Thoracic aorta (tissue), 2 donors: ENCODE measurements around the gene FTSJ1. TPM values are rescaled to one million over a fixed set of nuclear protein-coding genes. Genes with fewer than 3 reads are reported as not detected.

Source experiments
- ATAC-seq: fragments of 150-250 bp; one replicate; pipeline ENCODE4 v1.8.0; 2017; ENCODE audit warnings: low read depth; ENCODE audit not compliant: insufficient number of reproducible peaks, low FRiP score
- DNase-seq: peaks from one replicate; pipeline ENCODE4 v3.0.0-alpha.2; 2020; ENCODE audit warnings: low spot score
- H3K27ac ChIP-seq, 2 donors: fragments of 200-600 bp; sonication (generic); 1 replicate in 1 of 2; 2 replicates in 1 of 2; pipeline ENCODE4 v1.5.1; 2016; ENCODE audit warnings: mild to moderate bottlenecking in 2 of 2, moderate library complexity in 2 of 2
- H3K27me3 ChIP-seq: fragments of 200-600 bp; sonication (generic); replicated peaks from 2 replicates; pipeline ENCODE4 v1.6.0; 2016; ENCODE audit warnings: mild to moderate bottlenecking; ENCODE audit not compliant: insufficient read depth
- H3K36me3 ChIP-seq: fragments of 200-600 bp; sonication (generic); one replicate; pipeline ENCODE4 v1.5.1; 2016
- H3K4me1 ChIP-seq, 2 donors: fragments of 200-600 bp; sonication (generic); 1 replicate in 1 of 2; 2 replicates in 1 of 2; pipeline versions ENCODE4 v1.5.1 to v1.6.0; 2016; ENCODE audit warnings: low read depth in 2 of 2, mild to moderate bottlenecking in 1 of 2; ENCODE audit not compliant: control insufficient read depth in 1 of 2
- H3K4me3 ChIP-seq: fragments of 200-600 bp; sonication (generic); 2 replicates; pipeline ENCODE4 v1.5.1; 2016; ENCODE audit warnings: mild to moderate bottlenecking
- H3K9me3 ChIP-seq: fragments of 200-600 bp; sonication (generic); 2 replicates; pipeline ENCODE4 v1.5.1; 2016
- total RNA-seq, 2 donors: library from RNA; depleted of rRNA; stranded (reverse); fragments of >200 nt; gene quantifications; one replicate each; pipeline versions ENCODE4 v1.1.0 to v1.2.3, GENCODE V29; 2016
- TF ChIP-seq, protein P1 (sequence below): fragments of 200-600 bp; sonication (generic); IDR thresholded peaks from one replicate; pipeline ENCODE4 v1.5.1; 2019; ENCODE audit warnings: antibody characterized with exemption

The FTSJ1 gene
- total RNA-seq, 2 donors from 2014 or later: 44.7 to 61.0 TPM

DNA sequence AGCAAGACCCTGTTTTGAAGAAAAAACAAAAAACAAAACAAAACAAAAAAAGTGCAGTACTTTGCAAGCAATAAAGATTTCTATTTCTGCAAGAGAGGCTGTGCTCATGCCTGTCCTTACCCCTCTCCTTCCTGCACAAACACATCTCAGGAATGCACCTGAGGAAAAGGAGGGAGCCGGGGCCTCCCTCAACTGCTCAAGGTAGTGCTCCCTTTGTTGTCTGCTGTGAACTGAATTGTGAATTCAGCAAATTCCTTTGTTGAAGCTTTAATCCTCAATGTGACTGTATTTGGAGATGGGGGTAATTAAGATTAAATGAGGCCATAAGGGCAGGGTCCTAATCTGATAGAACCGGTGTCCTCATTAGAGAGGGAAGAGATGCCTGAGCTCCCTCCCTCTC lies 13.9 kb downstream of the FTSJ1 start:
- Histone ChIP-seq H3K4me1 (no peaks in the 10 kb centered on the region), H3K4me3 (no peak overlapping the region), H3K9me3 (no peaks in the 10 kb centered on the region), H3K36me3 (no peaks in the 10 kb centered on the region), H3K27me3 (no peaks in the 10 kb centered on the region), H3K27ac (no peak overlapping the region)
- no peak for DNase-seq
- TF ChIP-seq, protein P1, sequence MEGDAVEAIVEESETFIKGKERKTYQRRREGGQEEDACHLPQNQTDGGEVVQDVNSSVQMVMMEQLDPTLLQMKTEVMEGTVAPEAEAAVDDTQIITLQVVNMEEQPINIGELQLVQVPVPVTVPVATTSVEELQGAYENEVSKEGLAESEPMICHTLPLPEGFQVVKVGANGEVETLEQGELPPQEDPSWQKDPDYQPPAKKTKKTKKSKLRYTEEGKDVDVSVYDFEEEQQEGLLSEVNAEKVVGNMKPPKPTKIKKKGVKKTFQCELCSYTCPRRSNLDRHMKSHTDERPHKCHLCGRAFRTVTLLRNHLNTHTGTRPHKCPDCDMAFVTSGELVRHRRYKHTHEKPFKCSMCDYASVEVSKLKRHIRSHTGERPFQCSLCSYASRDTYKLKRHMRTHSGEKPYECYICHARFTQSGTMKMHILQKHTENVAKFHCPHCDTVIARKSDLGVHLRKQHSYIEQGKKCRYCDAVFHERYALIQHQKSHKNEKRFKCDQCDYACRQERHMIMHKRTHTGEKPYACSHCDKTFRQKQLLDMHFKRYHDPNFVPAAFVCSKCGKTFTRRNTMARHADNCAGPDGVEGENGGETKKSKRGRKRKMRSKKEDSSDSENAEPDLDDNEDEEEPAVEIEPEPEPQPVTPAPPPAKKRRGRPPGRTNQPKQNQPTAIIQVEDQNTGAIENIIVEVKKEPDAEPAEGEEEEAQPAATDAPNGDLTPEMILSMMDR: no peak
- ATAC-seq: no peak

DNA sequence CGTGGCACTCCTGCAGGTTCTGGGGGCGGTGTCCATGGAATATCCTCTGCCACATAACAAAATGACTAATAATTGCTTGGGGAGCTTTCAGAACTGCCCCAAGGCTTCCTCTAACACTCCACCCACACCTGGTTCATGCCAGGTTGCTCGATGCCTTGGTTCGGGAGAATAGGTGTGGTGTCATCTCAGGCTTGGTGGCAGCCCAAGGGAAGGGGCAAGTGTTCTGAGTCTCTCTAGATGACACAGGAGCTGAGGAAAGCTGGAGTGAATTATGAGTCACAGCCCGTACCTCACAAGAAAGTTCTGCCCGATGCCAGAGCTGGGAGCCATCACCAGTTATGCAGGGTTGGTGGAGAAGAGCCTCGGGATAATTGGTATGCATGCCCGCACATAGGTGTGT lies 14.7 kb downstream of the FTSJ1 start:
- H3K9me3 ChIP-seq: no peaks in the 10 kb centered on the region
- TF ChIP-seq, protein P1: no peak
- no peak for ATAC-seq
- H3K27ac ChIP-seq: no peak overlapping the region
- no peaks in the 10 kb centered on the region for H3K4me1 ChIP-seq
- H3K36me3 ChIP-seq: no peaks in the 10 kb centered on the region
- H3K4me3 ChIP-seq: no peak overlapping the region
- DNase-seq: no peak
- H3K27me3 ChIP-seq: no peaks in the 10 kb centered on the region

DNA sequence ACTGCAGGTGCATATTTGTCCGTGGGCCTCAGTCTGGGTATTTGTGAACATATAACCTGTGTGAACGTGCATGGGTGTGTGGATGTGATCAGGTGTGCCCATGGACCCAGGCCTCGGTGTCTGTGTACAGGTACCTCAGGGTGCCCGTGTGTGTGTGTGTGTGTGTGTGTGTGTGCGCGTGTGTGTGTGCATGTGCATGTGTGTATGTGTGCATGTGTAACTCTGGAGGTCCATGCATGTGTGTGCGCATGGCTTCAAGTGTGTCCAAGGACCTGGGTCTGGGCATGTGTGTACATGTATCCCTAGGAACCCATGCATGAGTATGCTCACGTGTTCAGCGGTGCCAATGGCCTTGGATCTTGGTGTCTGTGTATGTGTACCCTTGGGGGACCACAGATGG lies 15.8 kb downstream of the FTSJ1 start:
- TF ChIP-seq, protein P1: no peak

DNA sequence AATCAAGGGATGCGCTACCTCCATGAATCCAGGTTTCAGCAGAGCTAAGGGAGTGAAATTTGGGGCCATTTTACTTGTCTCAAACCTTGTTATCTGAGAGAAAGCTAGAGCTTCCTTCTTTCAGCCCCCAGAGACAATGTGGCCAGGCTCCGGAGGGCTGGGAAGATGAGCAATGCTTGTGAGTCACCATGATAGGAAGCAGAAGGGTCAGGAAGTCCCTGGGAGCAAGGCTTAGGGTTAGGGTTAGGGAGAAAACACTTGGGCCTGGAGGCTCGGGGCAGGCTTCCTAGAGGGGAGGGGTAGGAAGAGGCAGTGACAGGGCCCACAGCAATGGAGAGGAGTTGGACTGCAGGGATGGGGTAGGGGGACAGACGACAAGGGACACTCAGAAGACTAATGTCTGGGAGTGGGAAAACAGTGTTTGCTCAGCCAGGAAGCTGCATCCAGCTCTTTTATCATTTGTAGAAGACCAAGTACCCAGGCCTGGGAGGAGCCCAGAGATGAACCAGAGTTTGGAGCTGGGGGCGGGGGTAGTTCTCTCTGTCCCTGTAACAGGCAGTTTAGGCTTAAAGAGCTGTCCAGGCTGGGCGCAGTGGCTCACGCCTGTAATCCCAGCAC lies 16.4 kb downstream of the FTSJ1 start:
- no peaks in the 10 kb centered on the region for H3K9me3 ChIP-seq
- H3K36me3 ChIP-seq: no peaks in the 10 kb centered on the region
- H3K4me3 ChIP-seq: no peak overlapping the region
- TF ChIP-seq, protein P1: no peak
- no peaks in the 10 kb centered on the region for H3K4me1 ChIP-seq
- no peak for ATAC-seq
- H3K27ac ChIP-seq: no peak overlapping the region
- no peak for DNase-seq
- no peaks in the 10 kb centered on the region for H3K27me3 ChIP-seq

More for the DNA sequence above, 15.8 kb downstream of the FTSJ1 start:
- no peak for DNase-seq
- H3K9me3 ChIP-seq: no peaks in the 10 kb centered on the region
- H3K4me3 ChIP-seq: no peak overlapping the region
- no peaks in the 10 kb centered on the region for H3K4me1 ChIP-seq
- ATAC-seq: no peak
- H3K27me3 ChIP-seq: no peaks in the 10 kb centered on the region
- H3K36me3 ChIP-seq: no peaks in the 10 kb centered on the region
- H3K27ac ChIP-seq: no peak overlapping the region

DNA sequence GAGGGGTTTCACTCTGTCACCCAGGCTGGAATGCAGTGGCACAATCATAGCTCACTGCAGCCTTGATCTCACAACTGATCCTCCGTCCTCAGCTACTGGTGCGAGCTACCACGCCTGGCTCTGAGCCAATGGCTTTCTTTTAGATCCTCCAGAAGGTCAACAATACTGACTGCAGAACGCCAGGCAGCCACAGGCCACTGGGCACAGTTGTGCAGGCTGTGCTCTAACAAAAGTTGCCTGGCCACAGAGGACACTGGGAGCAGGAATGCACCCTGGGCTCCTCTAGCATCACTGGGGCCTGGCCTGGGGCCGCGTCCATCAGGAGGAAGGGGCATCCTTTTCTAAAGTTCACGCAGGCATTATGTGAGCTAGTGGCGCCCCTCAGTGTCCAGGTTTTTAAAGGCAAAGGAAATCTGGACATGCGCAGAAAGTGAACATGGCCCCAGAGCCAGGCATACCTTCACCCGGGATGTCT lies 17.9 kb downstream of the FTSJ1 start:
- H3K9me3 ChIP-seq: no peaks in the 10 kb centered on the region
- DNase-seq: no peak
- H3K4me1 ChIP-seq: no peaks in the 10 kb centered on the region
- TF ChIP-seq, protein P1: no peak
- no peak overlapping the region for H3K4me3 ChIP-seq
- no peaks in the 10 kb centered on the region for H3K36me3 ChIP-seq
- H3K27me3 ChIP-seq: no peaks in the 10 kb centered on the region
- no peak overlapping the region for H3K27ac ChIP-seq
- no peak for ATAC-seq
